Adipocyte (in vitro differentiated cells): ENCODE measurements around the gene KLC4.
"Not testable (repeated sequence)": the region's sequence is repeated elsewhere in the genome, so short reads cannot be mapped to it uniquely, and the experiment has no call there.

Source experiments
- DNase-seq: peaks from one replicate; pipeline ENCODE4 v3.0.0-alpha.2; 2015; ENCODE audit warnings: low read depth
- H3K27me3 ChIP-seq: replicated peaks from 2 replicates; pipeline ENCODE4 v1.7.0; 2013; ENCODE audit warnings: mild to moderate bottlenecking, low read length, moderate library complexity; ENCODE audit not compliant: control insufficient read depth, insufficient read depth
- H3K36me3 ChIP-seq: 2 replicates; pipeline ENCODE4 v1.7.0; 2013; ENCODE audit warnings: low read length, mild to moderate bottlenecking, moderate library complexity; ENCODE audit not compliant: control insufficient read depth, insufficient read depth, severe bottlenecking
- H3K4me1 ChIP-seq: 2 replicates; pipeline ENCODE4 v1.7.0; 2013; ENCODE audit warnings: mild to moderate bottlenecking, low read length, moderate library complexity; ENCODE audit not compliant: control insufficient read depth, insufficient read depth
- H3K4me3 ChIP-seq: 2 replicates; pipeline ENCODE4 v1.7.0; 2013; ENCODE audit warnings: mild to moderate bottlenecking, low read length, moderate library complexity
- H3K9ac ChIP-seq: 2 replicates; pipeline ENCODE4 v1.7.0; 2013; ENCODE audit warnings: mild to moderate bottlenecking, low read length, moderate library complexity
- H3K9me3 ChIP-seq: 2 replicates; pipeline ENCODE4 v1.7.0; 2013; ENCODE audit warnings: mild to moderate bottlenecking, low read length, moderate library complexity; ENCODE audit not compliant: control insufficient read depth

KLC4 gene

DNA sequence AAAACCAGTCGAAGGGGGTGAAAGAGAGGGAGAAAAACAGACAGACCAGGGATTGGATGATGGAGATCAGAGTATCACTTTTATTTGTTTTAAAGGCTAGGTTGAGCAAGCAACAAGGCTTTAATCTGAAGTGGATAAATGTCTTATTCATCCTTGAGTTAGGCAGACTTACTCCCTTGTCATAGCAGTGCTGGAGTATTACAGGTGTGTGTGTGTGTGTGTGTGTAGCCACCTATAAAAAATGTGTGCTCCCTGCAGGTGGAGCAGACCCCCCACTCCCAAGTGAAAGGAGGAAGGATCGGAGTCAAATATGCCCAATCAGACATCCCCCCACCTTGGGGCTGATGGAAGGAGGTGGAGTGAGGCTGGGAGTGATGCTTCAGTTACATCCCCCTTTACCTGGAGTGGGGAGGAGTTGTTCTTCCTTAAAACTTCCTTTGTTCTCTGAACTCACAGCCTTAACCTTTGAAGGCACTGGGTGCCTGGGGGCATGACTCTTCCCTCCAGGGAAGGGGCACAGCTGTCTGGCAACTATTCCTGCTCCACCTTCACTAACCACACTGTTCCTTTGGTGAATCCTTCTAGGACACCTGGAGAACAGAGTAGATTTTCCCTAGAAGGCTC, 43.9 kb downstream of the KLC4 start:
- H3K27me3 ChIP-seq = no peaks in the 10 kb centered on the region
- DNase-seq = no peak
- no peak overlapping the region for H3K9ac ChIP-seq
- H3K4me1 ChIP-seq = peaks cover 2% of the 10 kb centered on the region
- H3K36me3 ChIP-seq = no peaks in the 10 kb centered on the region
- H3K9me3 ChIP-seq = no peaks in the 10 kb centered on the region
- no peak overlapping the region for H3K4me3 ChIP-seq

DNA sequence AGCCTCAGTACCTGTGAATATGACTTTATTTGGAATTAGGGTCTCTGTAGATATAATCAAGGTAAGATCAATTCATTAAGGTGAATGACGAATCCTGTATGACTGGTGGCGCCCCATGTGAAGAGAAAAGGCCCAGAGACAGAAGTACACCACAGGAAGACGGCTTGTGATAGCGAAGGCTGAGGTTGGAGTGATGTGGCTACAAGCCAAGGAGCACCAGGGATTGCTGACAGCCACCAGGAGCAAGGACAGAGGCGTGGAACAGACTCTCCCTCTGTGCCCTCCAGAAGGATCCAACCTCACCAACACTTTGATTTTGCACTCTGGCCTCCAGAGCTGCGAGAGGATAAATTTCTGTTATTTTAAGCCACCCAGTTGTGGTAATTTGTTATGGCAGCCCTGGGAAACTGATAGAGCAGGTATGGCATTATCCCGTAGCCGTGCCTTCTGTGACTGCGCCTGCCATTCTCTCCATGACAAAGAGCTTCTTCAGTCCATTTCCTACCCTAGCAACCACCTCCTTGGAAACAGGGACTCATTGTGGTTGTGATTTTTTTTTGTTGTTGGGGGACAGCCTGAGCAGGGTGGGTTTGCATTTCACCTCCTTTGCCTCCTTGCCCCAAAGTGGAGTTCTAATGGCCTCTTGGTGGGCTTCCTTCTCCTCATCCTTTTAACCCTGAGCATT, 46.2 kb downstream of the KLC4 start:
- DNase-seq = no peak
- Histone ChIP-seq H3K36me3 (no peaks in the 10 kb centered on the region), H3K4me1 (peaks cover 2% of the 10 kb centered on the region), H3K4me3 (no peak overlapping the region), H3K27me3 (no peaks in the 10 kb centered on the region), H3K9me3 (no peaks in the 10 kb centered on the region), H3K9ac (no peak overlapping the region)

DNA sequence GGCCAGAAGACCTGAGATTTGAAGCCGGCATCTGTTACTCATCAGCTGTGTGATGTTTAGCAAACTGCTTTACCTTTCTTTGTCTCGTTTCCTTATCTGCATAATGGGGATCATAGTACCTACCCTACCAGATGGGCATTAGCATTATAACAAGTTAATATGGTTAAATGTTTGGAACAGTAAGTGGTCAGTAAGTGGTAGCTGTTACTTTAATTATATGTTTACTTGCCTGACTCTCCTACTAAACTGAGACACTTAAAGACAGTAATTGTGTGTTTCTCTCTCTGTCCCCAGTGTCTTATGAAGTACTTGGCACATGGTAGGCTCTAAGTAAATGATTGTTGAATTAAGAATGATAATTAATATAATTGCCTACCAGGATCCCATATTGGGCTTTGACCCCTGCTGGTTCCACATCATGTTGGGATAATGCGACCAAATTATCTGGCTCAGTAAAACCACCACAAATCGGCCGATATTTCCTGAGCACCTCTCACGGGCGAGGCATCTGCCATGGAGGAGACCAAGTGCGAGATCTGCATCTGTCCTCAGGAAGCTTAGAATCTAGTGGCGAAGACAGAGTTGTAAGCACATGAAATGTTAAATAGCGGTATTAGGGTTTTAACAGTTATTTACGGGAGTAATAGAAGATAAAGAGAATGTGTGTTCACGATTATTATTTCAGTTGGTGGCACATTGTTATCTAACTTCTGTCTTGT, 48.1 kb downstream of the KLC4 start:
- DNase-seq = no peak
- H3K9me3 ChIP-seq = no peaks in the 10 kb centered on the region
- no peak overlapping the region for H3K9ac ChIP-seq
- no peaks in the 10 kb centered on the region for H3K36me3 ChIP-seq
- H3K4me3 ChIP-seq = no peak overlapping the region
- H3K27me3 ChIP-seq = no peaks in the 10 kb centered on the region
- H3K4me1 ChIP-seq = no peaks in the 10 kb centered on the region

DNA sequence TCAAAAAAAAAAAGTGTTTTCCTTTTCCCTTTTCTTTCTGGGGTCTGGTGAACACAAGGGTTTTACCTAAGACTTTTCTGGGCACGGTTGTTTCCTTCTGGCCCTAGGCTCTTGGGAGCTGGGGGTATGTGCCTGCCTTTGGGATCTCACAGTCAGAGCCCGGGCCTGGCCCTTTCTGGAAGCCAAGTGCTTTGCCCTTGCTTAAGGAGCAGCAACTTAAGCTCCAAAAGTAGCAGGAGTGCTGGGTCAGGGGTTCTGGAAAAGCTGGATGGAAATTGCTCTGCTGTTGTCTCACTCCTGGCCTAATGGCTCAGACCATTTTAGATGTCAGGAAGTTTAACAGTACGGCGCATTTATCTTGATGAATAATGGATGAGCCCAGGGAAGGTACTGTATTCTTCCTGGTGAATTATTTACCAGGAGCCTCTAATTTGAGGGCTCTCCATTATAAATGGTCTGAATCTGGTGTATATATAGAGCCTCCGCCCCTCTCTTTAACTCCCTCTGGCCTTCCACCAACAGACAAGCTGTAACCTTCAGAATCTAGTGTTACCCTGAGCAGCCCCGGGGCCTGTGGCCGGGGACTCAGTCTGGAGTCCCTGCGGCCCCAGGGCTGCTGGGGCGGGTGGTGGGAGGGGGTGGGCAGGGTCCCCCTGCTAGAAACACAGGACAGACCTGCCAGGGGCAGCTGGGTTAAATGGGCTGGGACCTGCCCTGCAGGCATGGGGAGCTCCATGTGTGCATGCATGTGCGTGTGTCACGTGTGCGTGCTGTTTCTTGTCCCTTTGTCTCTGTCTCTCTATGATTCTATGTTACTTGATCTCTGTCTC, 54.2 kb downstream of the KLC4 start:
- peak overlapping the region; percentile 83 for H3K9ac ChIP-seq
- peak overlapping the region; percentile 9 for H3K4me3 ChIP-seq
- H3K9me3 ChIP-seq = no peaks in the 10 kb centered on the region
- no peaks in the 10 kb centered on the region for H3K27me3 ChIP-seq
- H3K36me3 ChIP-seq = no peaks in the 10 kb centered on the region
- H3K4me1 ChIP-seq = peaks cover 36% of the 10 kb centered on the region
- DNase-seq = peak; percentile 61

DNA sequence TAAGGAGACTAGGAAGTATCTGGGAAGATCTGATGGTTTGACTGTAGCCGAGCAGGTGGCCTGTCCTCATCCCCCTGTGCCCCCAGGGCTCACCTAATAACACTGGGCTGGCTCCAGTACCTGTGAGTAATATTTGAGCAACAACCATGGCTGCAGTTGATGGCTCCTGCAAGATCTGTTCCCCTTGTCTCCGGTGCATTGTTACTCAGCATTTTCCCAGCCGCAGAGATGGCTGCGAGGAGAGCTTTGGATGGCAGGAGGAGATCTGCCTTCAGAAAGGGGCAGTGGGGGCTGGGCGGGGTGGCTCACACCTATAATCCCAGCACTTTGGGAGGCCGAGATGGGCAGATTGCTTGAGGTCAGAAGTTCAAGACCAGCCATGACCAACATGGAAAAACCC, 55.9 kb downstream of the KLC4 start:
- no peaks in the 10 kb centered on the region for H3K9me3 ChIP-seq
- H3K9ac ChIP-seq = no peak overlapping the region
- H3K4me1 ChIP-seq = peaks cover 41% of the 10 kb centered on the region
- no peak for DNase-seq
- H3K36me3 ChIP-seq = no peaks in the 10 kb centered on the region
- H3K4me3 ChIP-seq = no peak overlapping the region
- H3K27me3 ChIP-seq = no peaks in the 10 kb centered on the region

DNA sequence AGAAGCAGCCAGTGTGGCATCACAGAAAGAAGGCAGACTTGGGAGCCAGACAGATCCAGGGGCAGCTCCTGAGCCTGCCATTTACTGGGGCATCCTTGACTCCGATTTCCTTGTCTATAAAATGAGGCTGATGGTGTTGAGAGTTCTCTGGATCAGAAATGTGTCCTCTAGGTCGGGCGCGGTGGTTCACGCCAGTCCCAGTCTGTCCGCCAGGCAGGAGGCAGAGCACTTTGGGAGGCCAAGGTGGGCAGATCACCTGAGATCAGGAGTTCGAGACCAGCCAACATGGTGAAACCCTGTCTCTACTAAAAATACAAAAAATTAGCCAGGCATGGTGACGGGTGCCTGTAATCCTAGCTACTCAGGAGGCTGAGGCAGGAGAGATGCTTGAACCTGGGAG, 58.0 kb downstream of the KLC4 start:
- not testable (repeated sequence) for H3K36me3 ChIP-seq, H3K9ac ChIP-seq, H3K27me3 ChIP-seq, H3K4me3 ChIP-seq, DNase-seq, H3K9me3 ChIP-seq
- H3K4me1 ChIP-seq = peaks cover 60% of the 10 kb centered on the region

DNA sequence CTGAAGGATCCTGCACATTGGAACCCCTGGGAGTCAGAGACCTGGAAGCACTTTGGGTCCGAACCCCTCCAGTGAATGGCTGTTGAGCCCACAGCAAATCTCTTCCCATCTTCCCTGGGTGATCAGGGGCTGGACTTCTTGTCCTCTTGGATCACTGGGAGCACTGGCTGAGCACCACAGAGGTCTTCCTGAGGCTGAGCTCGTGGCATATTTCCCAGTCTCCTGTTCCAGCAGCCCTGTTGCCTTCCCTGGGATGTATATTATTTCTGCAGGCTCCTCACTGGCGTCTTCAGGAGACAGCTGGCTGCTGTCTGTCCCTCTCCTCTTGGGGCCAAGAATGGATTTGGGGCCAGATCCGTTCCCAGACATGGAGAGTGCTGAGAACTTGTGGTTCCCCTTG, 60.1 kb downstream of the KLC4 start:
- no peak overlapping the region for H3K9ac ChIP-seq
- H3K4me1 ChIP-seq = peaks cover 67% of the 10 kb centered on the region
- no peak for DNase-seq
- H3K4me3 ChIP-seq = no peak overlapping the region
- H3K36me3 ChIP-seq = no peaks in the 10 kb centered on the region
- H3K9me3 ChIP-seq = no peaks in the 10 kb centered on the region
- no peaks in the 10 kb centered on the region for H3K27me3 ChIP-seq

DNA sequence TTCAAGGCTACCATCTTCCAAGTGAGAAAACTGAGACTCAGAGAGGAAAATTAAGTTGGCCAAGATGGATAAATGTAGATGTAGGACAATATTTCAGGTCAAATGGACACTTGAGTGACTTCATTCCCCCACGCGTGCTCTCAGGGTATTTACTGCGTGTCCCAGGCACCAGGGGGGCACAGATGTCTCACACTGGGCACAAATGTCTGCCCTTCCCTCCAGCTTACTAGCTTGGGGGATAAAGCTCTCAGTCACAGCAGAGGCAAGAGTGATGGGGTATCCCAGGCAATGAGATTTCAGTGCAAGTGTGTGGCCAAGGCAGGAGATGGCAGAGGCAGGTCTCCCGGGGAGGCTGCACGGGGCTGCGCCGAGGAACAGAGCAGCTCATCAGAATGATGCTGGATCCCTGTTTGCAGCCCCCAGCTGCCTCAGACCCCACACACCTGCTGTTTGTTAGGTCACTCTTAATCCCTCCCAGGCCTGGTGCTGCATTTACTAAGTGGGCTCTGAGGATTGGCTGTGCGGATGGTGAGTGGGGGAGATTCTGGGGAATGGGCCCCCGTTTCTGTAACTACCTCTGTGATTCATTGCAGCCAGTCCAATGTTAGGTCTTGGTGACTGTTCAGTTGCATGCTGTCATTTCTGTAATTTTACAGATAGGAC, 60.8 kb downstream of the KLC4 start:
- Histone ChIP-seq H3K36me3 (no peaks in the 10 kb centered on the region), H3K4me3 (no peak overlapping the region), H3K9ac (no peak overlapping the region), H3K4me1 (peaks cover 70% of the 10 kb centered on the region), H3K27me3 (no peaks in the 10 kb centered on the region), H3K9me3 (no peaks in the 10 kb centered on the region)
- DNase-seq = no peak

DNA sequence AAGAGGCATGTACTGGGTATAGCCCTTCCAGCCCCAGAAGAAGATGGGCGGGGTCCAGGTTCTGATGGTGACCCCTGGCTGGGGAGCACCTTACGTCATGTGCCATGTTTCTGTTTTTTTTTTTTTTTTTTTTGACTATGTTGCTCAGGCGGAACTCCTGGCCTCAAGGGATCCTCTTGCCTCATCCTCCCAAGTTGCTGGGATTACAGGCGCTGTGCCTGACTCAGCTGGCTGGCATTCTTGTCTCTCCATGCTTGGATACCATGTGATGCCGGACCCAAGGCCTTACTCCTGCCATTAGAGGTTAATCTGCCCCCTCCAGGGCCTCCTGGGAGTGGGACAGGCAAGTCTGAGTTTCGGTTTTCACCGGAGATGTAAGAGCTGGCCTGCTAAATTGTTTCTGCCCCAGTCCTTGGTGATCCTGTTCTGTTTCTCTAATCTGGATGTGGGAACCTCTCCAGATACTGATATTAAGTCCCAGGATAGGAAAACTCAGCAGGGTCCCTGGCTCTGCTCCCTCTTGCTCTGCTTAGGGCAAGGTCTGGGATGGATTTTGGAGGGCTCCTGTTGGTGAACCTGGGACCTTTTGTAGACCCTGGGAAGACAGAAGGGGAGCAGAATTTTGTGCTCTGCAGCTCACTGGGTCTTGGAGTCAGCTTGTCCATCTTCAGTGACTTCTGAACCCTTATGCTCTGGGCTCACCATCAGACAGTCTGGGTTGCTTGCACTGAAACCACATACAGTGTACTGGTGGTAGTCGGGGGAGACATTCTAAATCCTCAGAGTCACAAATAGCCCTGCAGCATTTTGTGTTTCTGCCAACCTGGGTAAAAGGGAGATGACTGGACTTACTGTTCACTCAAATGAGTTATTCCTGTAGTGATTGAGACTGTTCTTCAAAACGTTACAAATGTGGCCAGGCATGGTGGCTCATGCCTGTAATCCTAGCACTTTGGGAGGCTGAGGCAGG, 61.8 kb downstream of the KLC4 start:
- H3K4me3 ChIP-seq = peak overlapping the region; percentile 65
- peak overlapping the region; percentile 78 for H3K9ac ChIP-seq
- H3K9me3 ChIP-seq = no peaks in the 10 kb centered on the region
- peaks cover 69% of the 10 kb centered on the region for H3K4me1 ChIP-seq
- no peaks in the 10 kb centered on the region for H3K27me3 ChIP-seq
- peak; percentile 99 for DNase-seq
- H3K36me3 ChIP-seq = no peaks in the 10 kb centered on the region

DNA sequence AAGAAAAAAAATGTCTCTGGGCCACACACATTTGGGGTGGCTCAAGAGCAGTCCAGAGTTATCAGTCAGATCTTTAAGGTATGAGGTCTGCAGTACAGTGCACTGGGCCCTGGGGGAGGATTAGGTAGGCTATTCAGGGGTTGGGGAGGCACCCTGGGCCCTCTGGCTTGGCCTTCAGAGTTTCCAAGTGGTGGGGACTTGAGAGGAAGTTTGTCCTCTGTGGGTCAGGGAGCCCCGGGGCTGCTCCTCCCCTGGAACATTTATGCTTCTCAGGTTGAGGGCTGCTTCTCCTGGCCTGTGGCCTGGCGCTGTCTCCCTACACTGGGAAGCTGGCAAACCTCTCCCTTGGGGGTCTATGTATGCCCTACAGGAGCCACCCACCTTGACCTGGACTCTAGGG, 62.7 kb downstream of the KLC4 start:
- Histone ChIP-seq H3K27me3 (no peaks in the 10 kb centered on the region), H3K36me3 (no peaks in the 10 kb centered on the region), H3K4me1 (peaks cover 65% of the 10 kb centered on the region), H3K4me3 (peak overlapping the region; percentile 65), H3K9ac (peak overlapping the region; percentile 78), H3K9me3 (no peaks in the 10 kb centered on the region)
- DNase-seq = no peak
